DOHH2 (cell line): Measurements from ENCODE around the gene VWA2.

Source experiments
- H3F3A ChIP-seq: fragments of 200-600 bp; sonication (generic), shearing (Covaris generic); 2 replicates; pipeline ENCODE4 v1.6.0; 2016; ENCODE audit warnings: antibody characterized with exemption, mild to moderate bottlenecking; ENCODE audit not compliant: control insufficient read depth, insufficient read depth
- H3K27ac ChIP-seq: fragments of 200-600 bp; sonication (generic); 2 replicates; pipeline ENCODE4 v1.5.1; 2014; ENCODE audit warnings: low read depth, mild to moderate bottlenecking, low read length, moderate library complexity
- H3K27me3 ChIP-seq: fragments of 200-600 bp; sonication (generic); 2 replicates; pipeline ENCODE4 v1.6.1; 2014; ENCODE audit warnings: mild to moderate bottlenecking, low read length, mixed read lengths; ENCODE audit not compliant: control insufficient read depth
- H3K36me3 ChIP-seq: fragments of 200-600 bp; sonication (generic); 2 replicates; pipeline ENCODE4 v1.6.1; 2014; ENCODE audit warnings: mild to moderate bottlenecking, low read length, moderate library complexity, mixed read lengths; ENCODE audit not compliant: control insufficient read depth
- H3K4me1 ChIP-seq: fragments of 200-600 bp; sonication (generic); 2 replicates; pipeline ENCODE4 v1.6.1; 2014; ENCODE audit warnings: mild to moderate bottlenecking, low read length, mixed read lengths; ENCODE audit not compliant: control insufficient read depth
- H3K4me2 ChIP-seq: fragments of 200-600 bp; sonication (generic); 2 replicates; pipeline ENCODE4 v1.6.0; 2014; ENCODE audit warnings: mild to moderate bottlenecking, low read length, moderate library complexity
- H3K4me3 ChIP-seq: fragments of 200-600 bp; sonication (generic); 2 replicates; pipeline ENCODE4 v1.5.1; 2014; ENCODE audit warnings: mild to moderate bottlenecking, low read length, mixed read lengths
- H3K79me2 ChIP-seq: fragments of 200-600 bp; sonication (generic); 2 replicates; pipeline ENCODE4 v1.6.1; 2014; ENCODE audit warnings: mild to moderate bottlenecking, low read length, mixed read lengths; ENCODE audit not compliant: control insufficient read depth
- H3K9me2 ChIP-seq: fragments of 200-600 bp; sonication (generic); replicated peaks from 2 replicates; pipeline ENCODE4 v1.6.1; 2014; ENCODE audit warnings: mild to moderate bottlenecking, low read length, mixed read lengths; ENCODE audit not compliant: control insufficient read depth
- H3K9me3 ChIP-seq: fragments of 200-600 bp; sonication (generic); 2 replicates; pipeline ENCODE4 v1.6.1; 2014; ENCODE audit warnings: antibody characterized with exemption, low read length, mixed read lengths; ENCODE audit not compliant: control insufficient read depth, insufficient read depth
- H4K20me1 ChIP-seq: fragments of 200-600 bp; sonication (generic); 2 replicates; pipeline ENCODE4 v1.6.0; 2014; ENCODE audit warnings: low read depth, mild to moderate bottlenecking, antibody characterized with exemption, low read length, moderate library complexity; ENCODE audit not compliant: control insufficient read depth, insufficient read depth
- EZH2phosphoT487 ChIP-seq: fragments of 200-600 bp; sonication (generic); IDR thresholded peaks from 2 replicates; pipeline ENCODE4 v1.6.1; 2017; ENCODE audit warnings: borderline replicate concordance, mild to moderate bottlenecking, antibody characterized with exemption, low read length, moderate library complexity, mixed read lengths
- TF ChIP-seq, protein P1 (sequence below): fragments of 200-600 bp; sonication (generic); IDR thresholded peaks from one replicate; pipeline ENCODE4 v1.5.1; 2014; ENCODE audit warnings: antibody characterized with exemption, mild to moderate bottlenecking, low read depth, low read length; ENCODE audit not compliant: poor library complexity, severe bottlenecking

VWA2 gene

DNA sequence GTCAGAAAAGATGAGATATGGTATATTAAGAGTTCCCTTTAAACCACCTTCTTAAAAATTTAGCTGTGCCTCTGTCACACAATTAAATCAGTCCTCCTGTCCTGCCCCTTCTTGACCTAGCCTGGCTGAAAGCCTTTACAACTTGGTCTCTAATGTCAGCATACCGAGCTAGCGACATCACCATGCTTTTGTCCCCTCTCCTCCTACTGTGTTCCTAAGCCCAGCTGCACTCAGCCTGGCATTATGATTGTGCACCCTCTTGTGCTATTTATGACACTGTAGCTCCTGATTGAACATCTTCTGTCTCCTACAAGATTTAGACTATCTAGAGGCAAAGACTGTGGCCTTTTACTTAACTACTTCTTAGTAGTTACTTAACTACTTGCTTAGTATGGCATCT, 30.7 kb upstream of the VWA2 start:
- Histone ChIP-seq H3K36me3 (no peaks in the 10 kb centered on the region), H4K20me1 (no peaks in the 10 kb centered on the region), H3K4me3 (no peak overlapping the region), H3K9me3 (no peaks in the 10 kb centered on the region), H3K4me2 (no peak overlapping the region), H3K27ac (no peak overlapping the region), H3K4me1 (no peaks in the 10 kb centered on the region), H3F3A (no peaks in the 10 kb centered on the region), H3K27me3 (peaks cover 9% of the 10 kb centered on the region), H3K79me2 (no peaks in the 10 kb centered on the region), H3K9me2 (no peaks in the 10 kb centered on the region)
- no peak for TF ChIP-seq EZH2phosphoT487
- TF ChIP-seq, protein P1, sequence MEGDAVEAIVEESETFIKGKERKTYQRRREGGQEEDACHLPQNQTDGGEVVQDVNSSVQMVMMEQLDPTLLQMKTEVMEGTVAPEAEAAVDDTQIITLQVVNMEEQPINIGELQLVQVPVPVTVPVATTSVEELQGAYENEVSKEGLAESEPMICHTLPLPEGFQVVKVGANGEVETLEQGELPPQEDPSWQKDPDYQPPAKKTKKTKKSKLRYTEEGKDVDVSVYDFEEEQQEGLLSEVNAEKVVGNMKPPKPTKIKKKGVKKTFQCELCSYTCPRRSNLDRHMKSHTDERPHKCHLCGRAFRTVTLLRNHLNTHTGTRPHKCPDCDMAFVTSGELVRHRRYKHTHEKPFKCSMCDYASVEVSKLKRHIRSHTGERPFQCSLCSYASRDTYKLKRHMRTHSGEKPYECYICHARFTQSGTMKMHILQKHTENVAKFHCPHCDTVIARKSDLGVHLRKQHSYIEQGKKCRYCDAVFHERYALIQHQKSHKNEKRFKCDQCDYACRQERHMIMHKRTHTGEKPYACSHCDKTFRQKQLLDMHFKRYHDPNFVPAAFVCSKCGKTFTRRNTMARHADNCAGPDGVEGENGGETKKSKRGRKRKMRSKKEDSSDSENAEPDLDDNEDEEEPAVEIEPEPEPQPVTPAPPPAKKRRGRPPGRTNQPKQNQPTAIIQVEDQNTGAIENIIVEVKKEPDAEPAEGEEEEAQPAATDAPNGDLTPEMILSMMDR = no peak

DNA sequence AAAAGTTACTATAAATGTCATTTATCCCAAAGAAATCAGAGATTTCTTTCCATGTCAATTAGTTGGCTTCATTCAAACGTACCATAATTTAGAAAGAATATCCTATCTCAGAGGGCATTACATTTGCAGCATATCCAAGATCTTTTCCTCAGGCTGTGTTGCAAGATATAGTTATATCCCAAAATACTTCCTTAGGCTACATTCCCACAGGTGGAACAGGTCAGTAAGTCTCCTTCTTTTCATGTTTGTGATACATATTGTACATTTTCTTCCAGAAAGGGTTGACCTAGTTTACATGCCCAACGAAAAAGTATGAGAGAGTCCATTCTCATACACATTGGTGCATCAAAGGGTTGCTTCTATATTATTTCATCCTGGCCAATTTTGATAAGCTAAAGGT, 26.9 kb upstream of the VWA2 start:
- Histone ChIP-seq H3K36me3 (no peaks in the 10 kb centered on the region), H3K4me2 (no peak overlapping the region), H4K20me1 (no peaks in the 10 kb centered on the region), H3K79me2 (no peaks in the 10 kb centered on the region), H3K9me3 (no peaks in the 10 kb centered on the region), H3F3A (no peaks in the 10 kb centered on the region), H3K27me3 (peaks cover 7% of the 10 kb centered on the region), H3K27ac (no peak overlapping the region), H3K9me2 (no peaks in the 10 kb centered on the region), H3K4me3 (no peak overlapping the region), H3K4me1 (no peaks in the 10 kb centered on the region)
- TF ChIP-seq EZH2phosphoT487 = no peak

DNA sequence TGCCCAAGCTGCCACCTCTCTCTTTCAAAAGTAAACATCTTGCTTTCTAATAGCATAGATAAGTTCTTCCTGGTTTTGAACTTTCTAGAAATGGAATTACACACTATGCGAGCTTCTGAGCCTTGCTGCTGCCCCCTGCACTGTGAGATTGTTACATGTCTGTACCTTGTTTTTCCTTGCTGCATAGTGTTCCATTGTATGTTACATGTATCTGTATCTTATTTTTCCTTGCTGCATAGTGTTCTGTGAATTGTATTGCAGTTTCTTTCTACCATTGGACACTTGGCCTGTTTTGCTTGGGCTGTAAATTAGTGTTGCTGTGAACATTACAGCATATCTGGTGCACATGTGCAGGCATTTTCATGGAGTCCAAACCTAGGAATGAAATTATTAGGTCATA, 24.0 kb upstream of the VWA2 start:
- Histone ChIP-seq H3K79me2 (no peaks in the 10 kb centered on the region), H3K9me2 (no peaks in the 10 kb centered on the region)

DNA sequence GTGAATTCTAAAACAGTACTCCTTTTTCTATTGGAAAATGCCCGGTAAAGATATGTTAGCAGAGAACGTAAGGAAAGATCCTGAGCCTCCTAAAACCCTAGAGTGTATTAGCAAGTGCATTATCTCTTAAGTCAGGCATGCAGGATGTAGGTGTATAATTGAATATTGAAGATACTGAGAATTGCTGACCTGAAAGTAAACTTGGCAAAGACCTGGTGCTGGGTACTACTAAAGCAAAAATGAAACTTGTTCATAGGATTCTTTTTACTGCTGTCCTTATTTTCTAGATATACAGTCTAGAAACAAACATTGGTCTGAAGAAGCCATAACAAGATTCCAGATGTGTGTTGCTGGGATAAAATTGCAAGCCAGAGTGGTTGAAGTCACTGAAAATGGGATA, 18.8 kb upstream of the VWA2 start:
- H4K20me1 ChIP-seq = no peaks in the 10 kb centered on the region
- H3F3A ChIP-seq = no peaks in the 10 kb centered on the region
- no peak overlapping the region for H3K4me3 ChIP-seq
- TF ChIP-seq, protein P1 = no peak
- TF ChIP-seq EZH2phosphoT487 = no peak
- H3K9me2 ChIP-seq = no peaks in the 10 kb centered on the region
- H3K4me2 ChIP-seq = no peak overlapping the region
- 0 out of 2 replicates have a peak, but pooled peaks cover 3% of the 10 kb centered on the region for H3K4me1 ChIP-seq
- no peaks in the 10 kb centered on the region for H3K79me2 ChIP-seq
- H3K36me3 ChIP-seq = no peaks in the 10 kb centered on the region
- no peak overlapping the region for H3K27ac ChIP-seq
- peaks cover 7% of the 10 kb centered on the region; the same call in 1 of the 2 replicates for H3K27me3 ChIP-seq
- H3K9me3 ChIP-seq = no peaks in the 10 kb centered on the region

More for the DNA sequence above, 24.0 kb upstream of the VWA2 start:
- no peaks in the 10 kb centered on the region for H3K4me1 ChIP-seq
- no peaks in the 10 kb centered on the region for H3F3A ChIP-seq
- H3K9me3 ChIP-seq = no peaks in the 10 kb centered on the region
- no peaks in the 10 kb centered on the region for H4K20me1 ChIP-seq
- no peak overlapping the region for H3K4me3 ChIP-seq
- H3K27me3 ChIP-seq = peaks cover 8% of the 10 kb centered on the region
- H3K36me3 ChIP-seq = no peaks in the 10 kb centered on the region
- H3K27ac ChIP-seq = no peak overlapping the region
- H3K4me2 ChIP-seq = no peak overlapping the region
- no peak for TF ChIP-seq EZH2phosphoT487
- TF ChIP-seq, protein P1 = no peak
